22Rv1 (cell line): Measurements from ENCODE around the gene COX19.

Experiments
- CTCF ChIP-seq: fragments of 450-650 bp; IDR thresholded peaks from 2 replicates; pipeline ENCODE4 v1.5.1; 2017; ENCODE audit warnings: mild to moderate bottlenecking
- ZFX ChIP-seq: fragments of 450-650 bp; IDR thresholded peaks from 2 replicates; pipeline ENCODE4 v1.6.1; 2017; ENCODE audit warnings: antibody characterized with exemption, borderline replicate concordance

GRCh38 chr7:983616-984071 lies 8.3 kb upstream of the COX19 start:
- TF ChIP-seq CTCF (no peak), ZFX (no peak)
